Fibroblast of peridontal ligament (primary cell): ENCODE results near the gene TRPM3.
A peak's percentile ranks its signal among the peaks of the same experiment; 100 is the strongest.

Experiments
- DNase-seq: peaks from one replicate; pipeline ENCODE4 v3.0.0-alpha.2; 2010; ENCODE audit errors: extremely low read depth

TRPM3 gene

GRCh38 chr9:70554881-70555280, 566.5 kb downstream of the TRPM3 start:
- DNase-seq = no peak

GRCh38 chr9:70553707-70554673, 567.4 kb downstream of the TRPM3 start:
- peak; percentile 44 for DNase-seq

- DNase-seq = no peak
Observed at GRCh38 chr9:70552561-70552960, 568.9 kb downstream of the TRPM3 start.

- DNase-seq = no peak
Observed at GRCh38 chr9:70551801-70552200, 569.6 kb downstream of the TRPM3 start.

GRCh38 chr9:70551396-70551795, 570.0 kb downstream of the TRPM3 start:
- DNase-seq = no peak

GRCh38 chr9:70549926-70550325, 571.5 kb downstream of the TRPM3 start:
- peak; percentile 65 for DNase-seq

- no peak for DNase-seq
Observed at GRCh38 chr9:70542311-70542931, 579.0 kb downstream of the TRPM3 start.

- DNase-seq = no peak
Observed at GRCh38 chr9:70540016-70540415, 581.4 kb downstream of the TRPM3 start.

GRCh38 chr9:70539526-70539925, 581.9 kb downstream of the TRPM3 start:
- DNase-seq = peak; percentile 67

GRCh38 chr9:70539001-70539400, 582.4 kb downstream of the TRPM3 start:
- DNase-seq = no peak

- DNase-seq = no peak
Observed at GRCh38 chr9:70537084-70537483, 584.3 kb downstream of the TRPM3 start.

GRCh38 chr9:70535546-70536323, 585.7 kb downstream of the TRPM3 start:
- no peak for DNase-seq

- peak; percentile 48 for DNase-seq
Observed at GRCh38 chr9:70534471-70534870, 587.0 kb downstream of the TRPM3 start.

- DNase-seq = no peak
Observed at GRCh38 chr9:70534061-70534460, 587.4 kb downstream of the TRPM3 start.

GRCh38 chr9:70533492-70533891, 587.9 kb downstream of the TRPM3 start:
- DNase-seq = no peak

GRCh38 chr9:70532716-70533115, 588.7 kb downstream of the TRPM3 start:
- no peak for DNase-seq

- no peak for DNase-seq
Observed at GRCh38 chr9:70531311-70531710, 590.1 kb downstream of the TRPM3 start.

- DNase-seq = no peak
Observed at GRCh38 chr9:70530716-70531115, 590.7 kb downstream of the TRPM3 start.

- DNase-seq = no peak
Observed at GRCh38 chr9:70529833-70530232, 591.6 kb downstream of the TRPM3 start.

GRCh38 chr9:70529377-70529776, 592.0 kb downstream of the TRPM3 start:
- DNase-seq = no peak

GRCh38 chr9:70526902-70527301, 594.5 kb downstream of the TRPM3 start:
- DNase-seq = no peak

- peak; percentile 50 for DNase-seq
Observed at GRCh38 chr9:70525519-70525918, 595.9 kb downstream of the TRPM3 start.
